Left ventricle myocardium inferior (tissue), 1 donor: ENCODE measurements around the gene CLDN11. TPM values are rescaled to one million over a fixed set of nuclear protein-coding genes. Genes with fewer than 3 reads are reported as not detected.

ENCODE experiments used
- DNase-seq: peaks from one replicate; pipeline ENCODE4 v3.0.0-alpha.2; 2020
- H3K27ac ChIP-seq: fragments of 200-600 bp; replicated peaks from 2 replicates; pipeline ENCODE4 v1.8.0; 2021
- H3K27me3 ChIP-seq: fragments of 200-600 bp; 2 replicates; pipeline ENCODE4 v1.8.0; 2021; ENCODE audit warnings: low read depth
- H3K36me3 ChIP-seq: fragments of 200-600 bp; 2 replicates; pipeline ENCODE4 v1.8.0; 2021
- H3K4me1 ChIP-seq: fragments of 200-600 bp; 2 replicates; pipeline ENCODE4 v1.8.0; 2021
- H3K4me3 ChIP-seq: fragments of 200-600 bp; 2 replicates; pipeline ENCODE4 v1.8.0; 2021; ENCODE audit warnings: mild to moderate bottlenecking, moderate library complexity
- H3K9me3 ChIP-seq: fragments of 200-600 bp; replicated peaks from 2 replicates; pipeline ENCODE4 v1.8.0; 2021
- CTCF ChIP-seq: fragments of 200-600 bp; IDR thresholded peaks from 2 replicates; pipeline ENCODE4 v1.8.0; 2021; ENCODE audit warnings: antibody characterized with exemption, mild to moderate bottlenecking, borderline replicate concordance
- intact Hi-C: fragments of 100-400 bp; cut with micrococcal nuclease; formaldehyde crosslinking; loops from one replicate; pipeline ENCODE4 v1.11.0; 2022
- total RNA-seq: library from RNA; stranded (reverse); fragmentation: NEBNext Ultra II Directional; extraction: Animal tissue kit (Norgen Biotek cat#: 25700); gene quantifications from one replicate; pipeline ENCODE4 v1.2.1, GENCODE V29; 2021
- donor health status: DM: no; HTN: yes; CAD: no; lungs with severe emphysema.

Gene CLDN11
- total RNA-seq, 1 donor from 2014 or later = 4.3 TPM

GRCh38 chr3:170470063-170471016, 51.7 kb downstream of the CLDN11 start:
- intact Hi-C loops = no loop called here
- Histone ChIP-seq H3K4me3 (no peak overlapping the region), H3K36me3 (no peaks in the 10 kb centered on the region), H3K27me3 (peaks cover 29% of the 10 kb centered on the region), H3K9me3 (no peaks in the 10 kb centered on the region), H3K27ac (no peak overlapping the region), H3K4me1 (no peaks in the 10 kb centered on the region)
- DNase-seq = no peak
- TF ChIP-seq CTCF = no peak

- intact Hi-C loops = no loop called here
- H3K4me3 ChIP-seq = no peak overlapping the region
- no peak for TF ChIP-seq CTCF
These were observed 52.5 kb downstream of the CLDN11 start for GRCh38 chr3:170471149-170471548.

GRCh38 chr3:170473358-170473757, 54.7 kb downstream of the CLDN11 start:
- intact Hi-C loops = no loop called here

More at GRCh38 chr3:170471149-170471548, 52.5 kb downstream of the CLDN11 start:
- DNase-seq = no peak
- Histone ChIP-seq H3K27ac (no peak overlapping the region), H3K4me1 (no peaks in the 10 kb centered on the region), H3K27me3 (peaks cover 29% of the 10 kb centered on the region), H3K36me3 (no peaks in the 10 kb centered on the region), H3K9me3 (no peaks in the 10 kb centered on the region)

GRCh38 chr3:170475092-170475685, 56.5 kb downstream of the CLDN11 start:
- no peaks in the 10 kb centered on the region for H3K36me3 ChIP-seq
- H3K27me3 ChIP-seq = peaks cover 25% of the 10 kb centered on the region
- H3K27ac ChIP-seq = no peak overlapping the region
- no peak for TF ChIP-seq CTCF
- H3K9me3 ChIP-seq = no peaks in the 10 kb centered on the region
- H3K4me1 ChIP-seq = no peaks in the 10 kb centered on the region
- no peak overlapping the region for H3K4me3 ChIP-seq
- intact Hi-C loops = no loop called here
- no peak for DNase-seq

More at GRCh38 chr3:170473358-170473757, 54.7 kb downstream of the CLDN11 start:
- no peak for DNase-seq
- no peaks in the 10 kb centered on the region for H3K9me3 ChIP-seq
- peaks cover 26% of the 10 kb centered on the region for H3K27me3 ChIP-seq
- no peaks in the 10 kb centered on the region for H3K36me3 ChIP-seq
- TF ChIP-seq CTCF = no peak
- H3K4me3 ChIP-seq = no peak overlapping the region
- H3K27ac ChIP-seq = no peak overlapping the region
- no peaks in the 10 kb centered on the region for H3K4me1 ChIP-seq

GRCh38 chr3:170476291-170476690, 57.6 kb downstream of the CLDN11 start:
- Histone ChIP-seq H3K36me3 (no peaks in the 10 kb centered on the region), H3K27ac (no peak overlapping the region), H3K4me1 (no peaks in the 10 kb centered on the region), H3K4me3 (no peak overlapping the region), H3K27me3 (peaks cover 26% of the 10 kb centered on the region), H3K9me3 (no peaks in the 10 kb centered on the region)
- no peak for DNase-seq
- TF ChIP-seq CTCF = no peak
- intact Hi-C loops = no loop called here
